Fibroblast of lung (primary cell): Measurements from ENCODE around the gene LPP. TPM values are rescaled to one million over a fixed set of nuclear protein-coding genes. Genes with fewer than 3 reads are reported as not detected.
A peak's percentile ranks its signal among the peaks of the same experiment; 100 is the strongest.

ENCODE experiments used
- DNase-seq, 2 donors: peaks; one replicate each; pipeline versions ENCODE4 v3.0.0 to v3.0.0-alpha.2; 2010; ENCODE audit warnings: low read depth in 2 of 2
- H2AFZ ChIP-seq: 2 replicates; pipeline ENCODE4 v1.5.1; 2012; ENCODE audit warnings: low read length, control low read depth, inconsistent platforms
- H3K27ac ChIP-seq: 2 replicates; pipeline ENCODE4 v1.5.1; 2011; ENCODE audit warnings: low read length, control low read depth; ENCODE audit not compliant: insufficient read depth
- H3K27me3 ChIP-seq: 2 replicates; pipeline ENCODE4 v1.5.1; 2011; ENCODE audit warnings: mild to moderate bottlenecking, low read length; ENCODE audit not compliant: control insufficient read depth, insufficient read depth
- H3K36me3 ChIP-seq: 2 replicates; pipeline ENCODE4 v1.5.1; 2011; ENCODE audit warnings: low read length; ENCODE audit not compliant: control insufficient read depth, insufficient read depth
- H3K4me1 ChIP-seq: 2 replicates; pipeline ENCODE4 v1.5.1; 2011; ENCODE audit warnings: low read length; ENCODE audit not compliant: control insufficient read depth, insufficient read depth; ENCODE audit errors: extremely low read depth
- H3K4me2 ChIP-seq: 2 replicates; pipeline ENCODE4 v1.5.1; 2011; ENCODE audit warnings: low read length, control low read depth; ENCODE audit not compliant: insufficient read depth; ENCODE audit errors: extremely low read depth
- H3K4me3 ChIP-seq, 4 experiments: fragments of 200-600 bp in 1 of 4; sonication (generic) in 1 of 4; replicated peaks in 1 of 4; 2 replicates each; pipeline ENCODE4 v1.5.1; 2011 to 2016; ENCODE audit warnings: low read length in 4 of 4, low read depth in 3 of 4, mild to moderate bottlenecking in 3 of 4, control low read depth in 2 of 4, inconsistent platforms in 1 of 4, mixed read lengths in 1 of 4; ENCODE audit not compliant: insufficient read depth in 1 of 4; ENCODE audit errors: control extremely low read depth in 1 of 4
- H3K79me2 ChIP-seq: 2 replicates; pipeline ENCODE4 v1.5.1; 2012; ENCODE audit warnings: mild to moderate bottlenecking, low read length, inconsistent platforms; ENCODE audit not compliant: control insufficient read depth, insufficient read depth
- H3K9ac ChIP-seq: 2 replicates; pipeline ENCODE4 v1.5.1; 2011; ENCODE audit warnings: mild to moderate bottlenecking, low read length, control low read depth; ENCODE audit not compliant: insufficient read depth
- H3K9me3 ChIP-seq: 2 replicates; pipeline ENCODE4 v1.5.1; 2012; ENCODE audit warnings: low read depth, low read length; ENCODE audit not compliant: control insufficient read depth, insufficient read depth
- H4K20me1 ChIP-seq: 2 replicates; pipeline ENCODE4 v1.5.1; 2011; ENCODE audit warnings: low read length; ENCODE audit not compliant: control insufficient read depth, insufficient read depth; ENCODE audit errors: extremely low read depth
- EZH2 ChIP-seq: IDR thresholded peaks from 2 replicates; pipeline ENCODE4 v1.5.1; 2012; ENCODE audit warnings: low read length, control low read depth, mild to moderate bottlenecking; ENCODE audit errors: missing control alignments
- polyA plus RNA-seq, 2 donors: library from polyadenylated mRNA; depleted of rRNA in 1 of 2; stranded (reverse) in 1 of 2; unstranded in 1 of 2; fragments of >200 nt; gene quantifications; 2 replicates each; pipeline ENCODE4 v1.2.1, GENCODE V29; 2011 to 2012; ENCODE audit warnings: missing spikeins in 1 of 2
- total RNA-seq: library from RNA; depleted of rRNA; stranded (reverse); fragments of >200 nt; gene quantifications from 2 replicates; pipeline ENCODE4 v1.2.1, GENCODE V29; 2014
- TF ChIP-seq, protein P1 (sequence below), 2 donors: IDR thresholded peaks in 1 of 2; conservative IDR thresholded peaks in 1 of 2; 1 replicate in 1 of 2; 2 replicates in 1 of 2; pipeline ENCODE4 v1.5.1; 2011 to 2012; ENCODE audit warnings: low read length in 2 of 2, control low read depth in 1 of 2, inconsistent platforms in 1 of 2, low read depth in 1 of 2, mild to moderate bottlenecking in 1 of 2

The LPP gene
- total and polyA plus RNA-seq, 2 donors (not counting 1 experiment from before 2014, with no cell fraction given), result 69.0 to 124 TPM

DNA sequence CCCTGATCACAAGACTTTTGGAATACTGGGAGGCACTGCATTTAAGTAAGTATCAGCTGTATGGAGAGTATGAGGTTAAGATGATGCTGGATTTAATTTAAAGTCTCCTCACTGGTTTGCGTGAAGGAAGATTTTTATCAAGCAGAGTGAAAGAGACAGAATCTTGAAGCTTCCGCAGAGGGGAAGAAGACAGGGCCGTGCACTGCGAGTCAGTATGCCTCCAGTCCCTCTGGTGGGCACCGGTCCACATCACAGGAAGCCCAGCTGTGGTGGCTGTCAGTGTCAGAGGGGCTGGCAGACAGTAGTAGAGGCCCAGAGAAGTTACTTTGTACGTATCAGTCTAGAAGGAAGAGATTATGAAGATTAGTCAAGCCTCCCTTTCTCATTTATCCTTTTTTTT, 638.8 kb downstream of the LPP start:
- Histone ChIP-seq H3K4me1 (peaks cover 8% of the 10 kb centered on the region), H3K27ac (no peak overlapping the region), H3K36me3 (no peaks in the 10 kb centered on the region), H3K4me2 (no peak overlapping the region), H3K79me2 (no peaks in the 10 kb centered on the region), H4K20me1 (no peaks in the 10 kb centered on the region), H3K4me3 (no peak overlapping the region), H3K27me3 (no peaks in the 10 kb centered on the region), H3K9me3 (no peaks in the 10 kb centered on the region), H3K9ac (no peak overlapping the region), H2AFZ (no peak overlapping the region)
- TF ChIP-seq EZH2, result no peak
- TF ChIP-seq, protein P1, sequence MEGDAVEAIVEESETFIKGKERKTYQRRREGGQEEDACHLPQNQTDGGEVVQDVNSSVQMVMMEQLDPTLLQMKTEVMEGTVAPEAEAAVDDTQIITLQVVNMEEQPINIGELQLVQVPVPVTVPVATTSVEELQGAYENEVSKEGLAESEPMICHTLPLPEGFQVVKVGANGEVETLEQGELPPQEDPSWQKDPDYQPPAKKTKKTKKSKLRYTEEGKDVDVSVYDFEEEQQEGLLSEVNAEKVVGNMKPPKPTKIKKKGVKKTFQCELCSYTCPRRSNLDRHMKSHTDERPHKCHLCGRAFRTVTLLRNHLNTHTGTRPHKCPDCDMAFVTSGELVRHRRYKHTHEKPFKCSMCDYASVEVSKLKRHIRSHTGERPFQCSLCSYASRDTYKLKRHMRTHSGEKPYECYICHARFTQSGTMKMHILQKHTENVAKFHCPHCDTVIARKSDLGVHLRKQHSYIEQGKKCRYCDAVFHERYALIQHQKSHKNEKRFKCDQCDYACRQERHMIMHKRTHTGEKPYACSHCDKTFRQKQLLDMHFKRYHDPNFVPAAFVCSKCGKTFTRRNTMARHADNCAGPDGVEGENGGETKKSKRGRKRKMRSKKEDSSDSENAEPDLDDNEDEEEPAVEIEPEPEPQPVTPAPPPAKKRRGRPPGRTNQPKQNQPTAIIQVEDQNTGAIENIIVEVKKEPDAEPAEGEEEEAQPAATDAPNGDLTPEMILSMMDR (conservative IDR thresholded peaks at IDR 0.05 in 1 of 2, IDR thresholded peaks at IDR 0.05 in 1 of 2; ENCODE audit: low read depth in 1 of 2, low read length in 2 of 2), result peak in 1 of 2 donors; percentile 46
- DNase-seq, result peak; percentile 34 to 41

DNA sequence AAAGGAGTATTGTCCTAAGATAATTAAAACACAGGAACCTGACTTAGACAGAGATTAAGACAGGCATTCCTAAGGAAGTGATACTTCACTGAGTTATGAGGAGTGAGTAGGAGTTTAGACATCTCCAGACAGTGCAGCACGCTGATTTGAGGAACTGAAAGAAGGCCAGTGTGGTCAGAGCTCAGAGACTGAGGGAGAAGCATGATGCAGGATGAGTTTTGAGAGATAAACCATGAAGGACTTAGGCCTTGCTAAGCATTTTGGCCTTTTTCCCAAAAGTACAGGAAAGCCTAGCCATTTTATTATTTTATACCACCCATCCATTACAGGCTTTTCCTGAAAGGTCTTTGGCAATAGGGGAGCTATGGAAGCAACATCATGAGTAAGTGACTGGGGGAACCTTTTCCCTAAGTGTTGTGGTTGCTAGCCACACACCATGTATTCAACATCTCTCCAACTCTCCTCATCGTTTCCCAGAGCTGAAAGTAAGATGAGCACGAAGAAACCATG, 642.2 kb downstream of the LPP start:
- H3K27ac ChIP-seq, result peak overlapping the region; percentile 49
- no peak overlapping the region for H3K4me3 ChIP-seq
- H2AFZ ChIP-seq, result no peak overlapping the region
- H3K4me2 ChIP-seq, result no peak overlapping the region
- TF ChIP-seq, protein P1 (conservative IDR thresholded peaks at IDR 0.05 in 1 of 2, IDR thresholded peaks at IDR 0.05 in 1 of 2; ENCODE audit: low read depth in 1 of 2, low read length in 2 of 2), result no peak
- no peak for TF ChIP-seq EZH2
- no peaks in the 10 kb centered on the region for H3K36me3 ChIP-seq
- DNase-seq, result peak; percentile 90 to 99
- no peak overlapping the region for H3K9ac ChIP-seq
- peaks cover 5% of the 10 kb centered on the region for H3K4me1 ChIP-seq
- H4K20me1 ChIP-seq, result no peaks in the 10 kb centered on the region
- H3K27me3 ChIP-seq, result no peaks in the 10 kb centered on the region
- no peaks in the 10 kb centered on the region for H3K79me2 ChIP-seq
- no peaks in the 10 kb centered on the region for H3K9me3 ChIP-seq

DNA sequence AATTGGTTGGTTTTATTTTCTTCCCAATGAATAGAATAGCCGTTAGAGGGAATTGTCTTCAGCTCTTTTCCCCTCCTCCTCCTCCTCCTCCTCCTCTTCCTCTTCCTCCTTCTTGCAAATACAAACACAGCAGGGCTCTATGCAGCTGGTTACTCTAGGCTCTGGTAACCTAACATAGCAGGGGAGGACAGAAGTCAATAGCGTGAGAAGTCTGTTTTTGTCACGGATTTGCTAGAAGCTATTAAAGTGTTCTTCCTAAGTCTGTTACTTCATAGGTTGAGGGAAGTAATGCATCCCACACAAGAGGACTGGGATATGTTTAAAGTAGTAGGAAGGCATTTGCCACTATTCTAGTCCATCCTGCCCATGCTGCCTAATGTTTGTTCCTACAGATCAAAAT, 643.1 kb downstream of the LPP start:
- Histone ChIP-seq H3K9me3 (no peaks in the 10 kb centered on the region), H3K27ac (peak overlapping the region; percentile 49), H3K4me1 (peaks cover 5% of the 10 kb centered on the region), H3K4me3 (no peak overlapping the region), H3K27me3 (no peaks in the 10 kb centered on the region), H3K79me2 (no peaks in the 10 kb centered on the region), H3K36me3 (no peaks in the 10 kb centered on the region), H2AFZ (no peak overlapping the region), H4K20me1 (no peaks in the 10 kb centered on the region), H3K9ac (no peak overlapping the region), H3K4me2 (no peak overlapping the region)
- DNase-seq, result no peak
- no peak for TF ChIP-seq EZH2
- TF ChIP-seq, protein P1 (conservative IDR thresholded peaks at IDR 0.05 in 1 of 2, IDR thresholded peaks at IDR 0.05 in 1 of 2; ENCODE audit: low read depth in 1 of 2, low read length in 2 of 2), result no peak
